Skeletal muscle satellite cell (primary cell): ENCODE data around the gene BLOC1S3. TPM values are rescaled to one million over a fixed set of nuclear protein-coding genes. Genes with fewer than 3 reads are reported as not detected.

Experiments used
- H3K27me3 ChIP-seq: 2 replicates; pipeline ENCODE4 v1.7.0; 2013; ENCODE audit warnings: low read length; ENCODE audit not compliant: control insufficient read depth, insufficient read depth
- H3K36me3 ChIP-seq: 2 replicates; pipeline ENCODE4 v1.7.0; 2013; ENCODE audit warnings: mild to moderate bottlenecking, control low read depth, low read length; ENCODE audit not compliant: insufficient read depth
- H3K4me1 ChIP-seq: 2 replicates; pipeline ENCODE4 v1.7.0; 2013; ENCODE audit warnings: low read length; ENCODE audit not compliant: control insufficient read depth, insufficient read depth
- H3K4me2 ChIP-seq: 2 replicates; pipeline ENCODE4 v1.7.0; 2013; ENCODE audit warnings: mild to moderate bottlenecking, low read length
- H3K4me3 ChIP-seq: 2 replicates; pipeline ENCODE4 v1.7.0; 2013; ENCODE audit warnings: low read length
- H3K9ac ChIP-seq: 2 replicates; pipeline ENCODE4 v1.7.0; 2013; ENCODE audit warnings: mild to moderate bottlenecking, low read depth, low read length, moderate library complexity
- H3K9me3 ChIP-seq: replicated peaks from 2 replicates; pipeline ENCODE4 v1.7.0; 2013; ENCODE audit warnings: mild to moderate bottlenecking, control low read depth, low read length
- total RNA-seq: library from RNA; depleted of rRNA; stranded (reverse); fragments of >200 nt; gene quantifications from 2 replicates; pipeline ENCODE4 v1.2.3, GENCODE V29; 2012; rRNA removed

The BLOC1S3 gene
- total RNA-seq: 4.1 and 8.3 TPM in 2 replicates

- H3K27me3 ChIP-seq: no peaks in the 10 kb centered on the region
- H3K4me2 ChIP-seq: peak within 1 kb of the TSS; percentile 88
- peak within 1 kb of the TSS; percentile 88 for H3K9ac ChIP-seq
- H3K9me3 ChIP-seq: no peaks in the 10 kb centered on the region
- peaks cover 34% of the 10 kb centered on the region for H3K4me1 ChIP-seq
- H3K36me3 ChIP-seq: no peaks in the 10 kb centered on the region
- peak within 1 kb of the TSS; percentile 86 for H3K4me3 ChIP-seq
These were observed at the start of gene BLOC1S3 for GRCh38 chr19:45178262-45179071. TSS of gene BLOC1S3 (plus strand) at chr19:45178784. CDS start at chr19:45179297, 513 bp downstream.

- no peak overlapping the region for H3K4me3 ChIP-seq
- no peaks in the 10 kb centered on the region for H3K9me3 ChIP-seq
- peaks cover 10% of the 10 kb centered on the region for H3K4me1 ChIP-seq
- no peaks in the 10 kb centered on the region for H3K36me3 ChIP-seq
- no peak overlapping the region for H3K9ac ChIP-seq
- no peak overlapping the region for H3K4me2 ChIP-seq
- H3K27me3 ChIP-seq: no peaks in the 10 kb centered on the region
These were observed 49.8 kb upstream of the BLOC1S3 start for GRCh38 chr19:45128806-45129205.

GRCh38 chr19:45130236-45130635 is 48.3 kb upstream of the BLOC1S3 start:
- H3K36me3 ChIP-seq: no peaks in the 10 kb centered on the region
- no peak overlapping the region for H3K4me3 ChIP-seq
- H3K4me1 ChIP-seq: peaks cover 10% of the 10 kb centered on the region
- H3K9ac ChIP-seq: no peak overlapping the region
- H3K4me2 ChIP-seq: no peak overlapping the region
- H3K27me3 ChIP-seq: no peaks in the 10 kb centered on the region
- H3K9me3 ChIP-seq: no peaks in the 10 kb centered on the region

- Histone ChIP-seq H3K9ac (no peak overlapping the region), H3K4me1 (peaks cover 10% of the 10 kb centered on the region), H3K9me3 (no peaks in the 10 kb centered on the region), H3K4me3 (no peak overlapping the region), H3K36me3 (no peaks in the 10 kb centered on the region), H3K27me3 (no peaks in the 10 kb centered on the region), H3K4me2 (no peak overlapping the region)
These were observed 47.5 kb upstream of the BLOC1S3 start for GRCh38 chr19:45130888-45131615.

DNA sequence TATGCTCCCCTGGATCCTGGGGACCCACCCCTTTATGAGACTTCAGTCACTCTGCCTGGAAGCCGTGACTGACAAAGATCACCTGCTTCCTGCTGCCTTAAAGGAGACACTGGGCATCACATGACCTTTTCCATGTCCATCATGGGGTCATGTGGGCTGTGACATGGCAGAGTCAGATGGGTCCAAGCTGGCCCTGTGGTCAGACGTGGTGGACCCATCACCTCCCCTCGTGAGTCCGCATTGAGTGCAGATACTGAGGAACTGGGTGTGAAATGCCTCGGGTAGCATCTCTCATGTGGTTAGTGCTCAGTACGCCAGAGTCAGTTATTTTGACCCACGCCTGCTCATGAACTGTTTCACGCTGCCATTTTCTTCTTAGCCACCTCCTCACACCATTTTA is 44.9 kb upstream of the BLOC1S3 start:
- no peak overlapping the region for H3K4me2 ChIP-seq
- H3K9me3 ChIP-seq: no peaks in the 10 kb centered on the region
- peaks cover 24% of the 10 kb centered on the region for H3K4me1 ChIP-seq
- no peaks in the 10 kb centered on the region for H3K36me3 ChIP-seq
- H3K27me3 ChIP-seq: no peaks in the 10 kb centered on the region
- H3K4me3 ChIP-seq: no peak overlapping the region
- no peak overlapping the region for H3K9ac ChIP-seq

DNA sequence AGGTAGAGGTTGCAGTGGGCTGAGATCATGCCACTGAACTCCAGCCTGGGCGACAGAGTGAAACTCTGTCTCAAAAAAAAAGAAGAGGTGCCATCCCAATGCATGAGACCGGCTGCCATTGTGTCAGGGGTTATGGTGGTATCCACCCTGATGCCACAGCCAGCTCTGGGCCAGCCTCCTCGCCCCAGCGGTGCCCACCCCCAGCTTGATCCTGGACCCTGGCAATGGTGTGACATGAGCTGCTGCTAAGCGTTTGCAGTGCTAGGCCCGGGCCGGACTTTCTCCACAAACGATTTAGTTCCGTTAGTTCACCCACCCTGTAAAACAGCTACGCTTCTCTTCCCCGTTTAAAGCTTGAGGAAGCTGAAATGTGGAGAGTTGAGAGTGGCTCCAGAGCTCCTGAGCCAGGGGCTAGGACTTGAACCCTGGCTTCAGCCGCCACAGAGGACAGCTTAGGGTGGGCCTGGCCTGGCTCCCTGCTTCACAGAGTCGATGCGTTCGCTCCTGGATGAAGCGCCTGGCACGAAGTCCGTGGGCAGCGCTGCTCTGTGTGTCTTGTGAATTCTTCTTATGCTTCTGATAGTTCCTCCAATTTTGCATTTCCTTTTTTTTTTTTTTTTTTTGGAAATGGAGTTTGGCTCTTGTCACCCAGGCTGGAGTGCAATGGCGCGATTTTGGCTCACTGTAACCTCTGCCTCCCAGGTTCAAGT is 43.3 kb upstream of the BLOC1S3 start:
- no peak overlapping the region for H3K4me3 ChIP-seq
- H3K4me2 ChIP-seq: no peak overlapping the region
- H3K9ac ChIP-seq: no peak overlapping the region
- H3K36me3 ChIP-seq: no peaks in the 10 kb centered on the region
- H3K4me1 ChIP-seq: peaks cover 21% of the 10 kb centered on the region
- H3K27me3 ChIP-seq: no peaks in the 10 kb centered on the region
- H3K9me3 ChIP-seq: no peaks in the 10 kb centered on the region

GRCh38 chr19:45136507-45137178 is 41.9 kb upstream of the BLOC1S3 start:
- Histone ChIP-seq H3K4me1 (peaks cover 14% of the 10 kb centered on the region), H3K4me3 (no peak overlapping the region), H3K27me3 (no peaks in the 10 kb centered on the region), H3K4me2 (no peak overlapping the region), H3K9ac (no peak overlapping the region), H3K9me3 (no peaks in the 10 kb centered on the region), H3K36me3 (peaks cover 10% of the 10 kb centered on the region)

DNA sequence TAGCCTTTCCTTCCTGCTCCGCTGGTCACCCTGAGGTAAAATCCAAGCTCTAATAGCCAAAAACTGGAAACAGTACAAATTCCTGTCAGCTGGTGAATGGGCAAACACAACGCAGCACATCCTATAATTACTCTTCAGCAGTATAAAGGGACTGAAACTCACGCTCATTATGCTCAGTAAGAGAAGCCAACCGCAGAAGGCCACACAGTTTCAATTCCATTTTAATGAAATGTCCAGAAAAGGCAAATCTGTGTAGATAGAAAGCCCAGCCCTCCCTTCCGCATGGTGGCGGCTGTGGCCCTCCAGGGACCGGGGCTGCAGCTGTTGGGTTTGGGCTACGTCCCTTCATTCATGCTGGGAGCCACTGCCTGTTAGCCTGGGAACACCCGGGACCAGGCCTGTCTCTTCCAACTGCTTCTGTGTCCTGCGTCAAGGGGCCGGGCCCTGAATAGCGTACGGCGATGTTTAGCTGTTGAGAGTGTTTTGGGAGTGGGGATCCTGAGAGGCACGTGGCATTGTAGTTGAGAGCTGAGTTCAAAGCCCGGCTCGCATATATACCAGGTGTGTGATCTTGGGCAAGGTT is 41.3 kb upstream of the BLOC1S3 start:
- no peak overlapping the region for H3K4me2 ChIP-seq
- H3K9ac ChIP-seq: no peak overlapping the region
- no peaks in the 10 kb centered on the region for H3K9me3 ChIP-seq
- H3K4me3 ChIP-seq: no peak overlapping the region
- H3K27me3 ChIP-seq: no peaks in the 10 kb centered on the region
- H3K36me3 ChIP-seq: peaks cover 14% of the 10 kb centered on the region
- H3K4me1 ChIP-seq: peaks cover 14% of the 10 kb centered on the region

GRCh38 chr19:45138303-45138751 is 40.3 kb upstream of the BLOC1S3 start:
- H3K4me1 ChIP-seq: peaks cover 14% of the 10 kb centered on the region
- H3K36me3 ChIP-seq: peaks cover 19% of the 10 kb centered on the region
- H3K4me3 ChIP-seq: no peak overlapping the region
- no peaks in the 10 kb centered on the region for H3K9me3 ChIP-seq
- no peak overlapping the region for H3K4me2 ChIP-seq
- H3K27me3 ChIP-seq: no peaks in the 10 kb centered on the region
- H3K9ac ChIP-seq: no peak overlapping the region

DNA sequence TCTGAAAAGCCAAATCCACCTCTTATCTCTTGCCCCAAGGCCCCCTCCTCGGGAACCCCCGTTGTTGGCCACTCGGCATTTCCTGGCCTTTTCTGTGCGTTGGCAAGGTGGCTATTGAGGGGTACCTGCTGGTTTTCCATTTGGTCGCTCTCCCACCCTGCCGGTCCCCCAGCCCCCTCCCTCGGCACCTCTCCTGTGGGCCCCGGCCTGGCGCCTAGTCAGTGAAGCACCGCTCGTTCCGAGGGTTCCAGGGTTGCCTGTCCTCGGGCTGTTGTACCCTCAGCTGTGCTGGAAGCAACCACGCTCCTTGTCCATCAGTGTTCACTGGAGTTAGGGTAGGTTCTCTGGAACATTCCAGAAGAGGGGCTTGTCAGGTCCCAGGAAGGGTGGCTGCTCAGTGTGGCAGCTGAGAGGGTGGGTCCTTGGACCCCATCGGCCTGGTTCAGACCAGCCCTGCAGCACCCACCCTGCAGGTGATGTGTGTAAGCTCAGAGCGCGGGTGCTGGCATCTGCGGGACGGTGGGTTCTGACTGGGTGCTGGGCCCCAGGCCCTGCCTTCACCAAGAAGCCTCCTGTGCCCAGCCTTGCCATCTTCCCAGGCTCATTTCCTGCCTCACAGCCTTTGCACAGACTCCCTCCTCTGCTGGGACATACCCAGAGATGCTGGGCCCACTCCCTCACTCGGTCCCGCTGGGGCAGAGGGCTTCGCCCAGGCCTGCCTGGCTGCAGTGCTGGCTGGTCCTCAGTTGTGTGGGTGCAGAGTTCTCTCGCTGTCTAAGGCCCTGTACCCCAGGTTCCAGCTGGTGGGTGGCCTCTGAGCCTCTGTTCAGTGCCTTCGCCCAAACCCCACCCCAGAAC is 39.1 kb upstream of the BLOC1S3 start:
- peaks cover 19% of the 10 kb centered on the region for H3K36me3 ChIP-seq
- H3K4me3 ChIP-seq: no peak overlapping the region
- no peaks in the 10 kb centered on the region for H3K9me3 ChIP-seq
- no peaks in the 10 kb centered on the region for H3K27me3 ChIP-seq
- no peak overlapping the region for H3K9ac ChIP-seq
- no peak overlapping the region for H3K4me2 ChIP-seq
- peaks cover 14% of the 10 kb centered on the region for H3K4me1 ChIP-seq
